Transverse colon (tissue), 3 donors: ENCODE data around the gene GTF3C5.

Experiments used
- POLR2A ChIP-seq: fragments of 450-650 bp; IDR thresholded peaks from one replicate; pipeline ENCODE4 v1.6.1; 2016; ENCODE audit warnings: antibody characterized with exemption, mild to moderate bottlenecking, moderate library complexity
- TF ChIP-seq, protein P1 (sequence below), 5 experiments: fragments of 200-600 bp in 3 of 5; fragments of 450-650 bp in 2 of 5; sonication (generic) in 3 of 5; IDR thresholded peaks; 1 replicate in 2 of 5; 2 replicates in 3 of 5; pipeline ENCODE4 v1.5.1; 2016 to 2017; ENCODE audit warnings: antibody characterized with exemption in 5 of 5, inconsistent platforms in 3 of 5, mild to moderate bottlenecking in 2 of 5, moderate library complexity in 1 of 5

DNA sequence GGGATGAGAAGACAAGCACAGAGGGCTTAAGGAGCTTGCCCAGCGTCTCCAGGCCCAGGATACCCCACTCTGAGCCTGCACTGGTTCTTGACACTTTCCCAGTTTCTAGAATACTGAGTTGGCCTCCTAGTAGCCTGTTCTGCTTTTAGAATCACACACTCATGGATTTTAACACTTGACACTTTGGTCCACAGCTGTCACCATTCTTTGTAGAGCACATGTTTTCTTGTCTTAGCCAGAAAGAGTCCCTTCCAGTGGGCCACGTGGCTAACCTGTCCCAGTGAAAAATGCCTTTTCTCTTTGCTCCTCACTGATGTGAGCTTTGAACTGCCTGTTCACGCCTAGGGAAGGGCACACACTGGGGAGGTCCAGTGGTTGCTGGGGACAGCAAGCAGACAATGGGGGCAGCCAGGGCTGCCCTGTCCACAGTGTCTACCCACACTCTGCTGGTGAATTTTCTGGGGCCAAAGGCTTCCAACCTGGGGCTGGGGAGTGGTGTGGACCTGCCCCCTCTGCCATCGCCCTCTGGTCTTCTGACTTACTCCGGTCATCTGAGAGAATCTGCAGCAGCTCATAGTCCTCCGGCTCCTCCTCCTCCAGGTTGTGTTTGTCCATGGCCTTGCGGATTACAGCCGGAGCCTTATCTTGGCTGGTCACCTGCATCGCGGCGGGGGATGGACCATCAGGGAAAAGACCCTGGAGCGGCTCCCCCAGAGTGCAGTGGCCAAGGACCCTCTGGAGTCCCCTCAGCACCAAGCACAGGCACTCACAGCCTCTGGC is 69.1 kb downstream of the GTF3C5 start:
- TF ChIP-seq, protein P1, sequence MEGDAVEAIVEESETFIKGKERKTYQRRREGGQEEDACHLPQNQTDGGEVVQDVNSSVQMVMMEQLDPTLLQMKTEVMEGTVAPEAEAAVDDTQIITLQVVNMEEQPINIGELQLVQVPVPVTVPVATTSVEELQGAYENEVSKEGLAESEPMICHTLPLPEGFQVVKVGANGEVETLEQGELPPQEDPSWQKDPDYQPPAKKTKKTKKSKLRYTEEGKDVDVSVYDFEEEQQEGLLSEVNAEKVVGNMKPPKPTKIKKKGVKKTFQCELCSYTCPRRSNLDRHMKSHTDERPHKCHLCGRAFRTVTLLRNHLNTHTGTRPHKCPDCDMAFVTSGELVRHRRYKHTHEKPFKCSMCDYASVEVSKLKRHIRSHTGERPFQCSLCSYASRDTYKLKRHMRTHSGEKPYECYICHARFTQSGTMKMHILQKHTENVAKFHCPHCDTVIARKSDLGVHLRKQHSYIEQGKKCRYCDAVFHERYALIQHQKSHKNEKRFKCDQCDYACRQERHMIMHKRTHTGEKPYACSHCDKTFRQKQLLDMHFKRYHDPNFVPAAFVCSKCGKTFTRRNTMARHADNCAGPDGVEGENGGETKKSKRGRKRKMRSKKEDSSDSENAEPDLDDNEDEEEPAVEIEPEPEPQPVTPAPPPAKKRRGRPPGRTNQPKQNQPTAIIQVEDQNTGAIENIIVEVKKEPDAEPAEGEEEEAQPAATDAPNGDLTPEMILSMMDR (IDR thresholded peaks at IDR 0.05): no peak
- no peak for TF ChIP-seq POLR2A
